GM19240 (cell line): ENCODE measurements around the gene C10orf71.

Experiments
- DNase-seq: peaks from one replicate; pipeline ENCODE4 v3.0.0; 2011; ENCODE audit warnings: low spot score; ENCODE audit not compliant: insufficient read length

Gene C10orf71

GRCh38 chr10:49298983-49299815, at the start of gene C10orf71:
Gene C10orf71 (plus strand): TSS chr10:49299170. CDS start chr10:49322546, 23,376 bp downstream.
- DNase-seq: no peak

GRCh38 chr10:49252313-49253034, 46.5 kb upstream of the C10orf71 start:
- no peak for DNase-seq

- no peak for DNase-seq
Observed at GRCh38 chr10:49253340-49253906, 45.5 kb upstream of the C10orf71 start.

- DNase-seq: no peak
Observed at GRCh38 chr10:49254150-49254549, 44.8 kb upstream of the C10orf71 start.

- no peak for DNase-seq
Observed at GRCh38 chr10:49254556-49255318, 44.2 kb upstream of the C10orf71 start.

- DNase-seq: no peak
Observed at GRCh38 chr10:49255883-49256282, 43.1 kb upstream of the C10orf71 start.

- DNase-seq: no peak
Observed at GRCh38 chr10:49257154-49257553, 41.8 kb upstream of the C10orf71 start.

- no peak for DNase-seq
Observed at GRCh38 chr10:49257626-49258349, 41.2 kb upstream of the C10orf71 start.

- DNase-seq: no peak
Observed at GRCh38 chr10:49258350-49258683, 40.7 kb upstream of the C10orf71 start.

GRCh38 chr10:49260644-49261296, 38.2 kb upstream of the C10orf71 start:
- no peak for DNase-seq

- DNase-seq: no peak
Observed at GRCh38 chr10:49263591-49263990, 35.4 kb upstream of the C10orf71 start.

- DNase-seq: no peak
Observed at GRCh38 chr10:49264177-49264677, 34.7 kb upstream of the C10orf71 start.

- no peak for DNase-seq
Observed at GRCh38 chr10:49265885-49266284, 33.1 kb upstream of the C10orf71 start.

- no peak for DNase-seq
Observed at GRCh38 chr10:49268185-49268584, 30.8 kb upstream of the C10orf71 start.

GRCh38 chr10:49269523-49269922, 29.4 kb upstream of the C10orf71 start:
- no peak for DNase-seq

- no peak for DNase-seq
Observed at GRCh38 chr10:49270565-49270964, 28.4 kb upstream of the C10orf71 start.

GRCh38 chr10:49271346-49271745, 27.6 kb upstream of the C10orf71 start:
- no peak for DNase-seq

- no peak for DNase-seq
Observed at GRCh38 chr10:49272251-49273081, 26.5 kb upstream of the C10orf71 start.

GRCh38 chr10:49273082-49273465, 25.9 kb upstream of the C10orf71 start:
- no peak for DNase-seq
